ENCODE measurements around the gene ACADSB. TPM values are rescaled to one million over a fixed set of nuclear protein-coding genes. Genes with fewer than 3 reads are reported as not detected.

The ACADSB gene
- total RNA-seq, 1 donor from 2014 or later = 4.4 TPM

GRCh38 chr10:123013456-123014419, 4.9 kb downstream of the ACADSB start:
- no peak for TF ChIP-seq CTCF (conservative IDR thresholded peaks at IDR 0.05; ENCODE audit: low read depth, low read length)
- H3K4me3 ChIP-seq (ENCODE audit: low read depth, low read length) = no peak overlapping the region
- DNase-seq (ENCODE audit: low read depth) = peak; percentile 57

- TF ChIP-seq CTCF (conservative IDR thresholded peaks at IDR 0.05; ENCODE audit: low read depth, low read length) = no peak
- DNase-seq (ENCODE audit: low read depth) = no peak
- no peak overlapping the region for H3K4me3 ChIP-seq (ENCODE audit: low read depth, low read length)
Observed at GRCh38 chr10:123014772-123015171, 6.0 kb downstream of the ACADSB start.

- H3K4me3 ChIP-seq (ENCODE audit: low read depth, low read length) = no peak overlapping the region
- no peak for DNase-seq (ENCODE audit: low read depth)
- TF ChIP-seq CTCF (conservative IDR thresholded peaks at IDR 0.05; ENCODE audit: low read depth, low read length) = no peak
Observed at GRCh38 chr10:123016228-123016627, 7.4 kb downstream of the ACADSB start.

GRCh38 chr10:123017421-123018165, 8.8 kb downstream of the ACADSB start:
- DNase-seq (ENCODE audit: low read depth) = no peak
- TF ChIP-seq CTCF (conservative IDR thresholded peaks at IDR 0.05; ENCODE audit: low read depth, low read length) = no peak
- no peak overlapping the region for H3K4me3 ChIP-seq (ENCODE audit: low read depth, low read length)

- no peak overlapping the region for H3K4me3 ChIP-seq (ENCODE audit: low read depth, low read length)
- no peak for DNase-seq (ENCODE audit: low read depth)
- TF ChIP-seq CTCF (conservative IDR thresholded peaks at IDR 0.05; ENCODE audit: low read depth, low read length) = no peak
Observed at GRCh38 chr10:123018531-123018930, 9.7 kb downstream of the ACADSB start.

- H3K4me3 ChIP-seq (ENCODE audit: low read depth, low read length) = no peak overlapping the region
- DNase-seq (ENCODE audit: low read depth) = no peak
- no peak for TF ChIP-seq CTCF (conservative IDR thresholded peaks at IDR 0.05; ENCODE audit: low read depth, low read length)
Observed at GRCh38 chr10:123019264-123019663, 10.5 kb downstream of the ACADSB start.

Data from epithelial cell of proximal tubule (primary cell).